GM12878 (cell line): ENCODE data around the gene CYP2U1. TPM values are rescaled to one million over a fixed set of nuclear protein-coding genes. Genes with fewer than 3 reads are reported as not detected.

Experiments used
- ATAC-seq: fragments of 200-7000 bp; cut with Tn5 transposase; 3 replicates; pipeline ENCODE4 v1.9.1; 2020; ENCODE audit warnings: mild to moderate bottlenecking, moderate library complexity
- BruUV-seq: library from RNA; stranded (reverse); fragments of 400-500 nt; replicated peaks from 2 replicates; lab custom pipeline; 2021; lab: Mats Ljungman, UMichigan
- CTCF ChIA-PET: fragments of 300-600 bp; sonication (Branson Sonifier 250); formaldehyde crosslinking; extraction: SDS; loops from one replicate; lab custom pipeline; 2021; ENCODE audit warnings: inconsistent platforms; lab: Yijun Ruan, JAX
- POLR2A ChIA-PET: fragments of 350-600 bp; formaldehyde crosslinking; extraction: SDS; loops from one replicate; lab custom pipeline; 2021; ENCODE audit warnings: inconsistent platforms; lab: Charles Lee
- RAD21 ChIA-PET: fragments of 300-600 bp; sonication (Branson Sonifier 250); formaldehyde crosslinking; loops from one replicate; lab custom pipeline; 2023; ENCODE audit warnings: antibody characterized with exemption; ENCODE audit not compliant: unreplicated experiment; lab: Charles Lee
- SMC1A ChIA-PET: fragments of 300-600 bp; sonication (Branson Sonifier 250); formaldehyde crosslinking; loops from one replicate; lab custom pipeline; 2023; ENCODE audit not compliant: unreplicated experiment, uncharacterized antibody; lab: Charles Lee
- DNase-seq: peaks from one replicate; pipeline ENCODE4 v3.0.0-alpha.2; 2011; ENCODE audit warnings: low read depth, low spot score
- FAIRE-seq: peaks from 3 replicates; lab custom pipeline; 2011; peaks lifted over from hg19 to GRCh38; lab: Jason Lieb, UNC
- H2AFZ ChIP-seq: 2 replicates; pipeline ENCODE4 v1.6.0; 2011; ENCODE audit warnings: low read depth, low read length, control low read depth; ENCODE audit not compliant: control insufficient read depth
- H3K27ac ChIP-seq: 2 replicates; pipeline ENCODE4 v1.5.1; 2011; ENCODE audit warnings: control low read depth; ENCODE audit not compliant: control insufficient read depth, insufficient read depth
- H3K27me3 ChIP-seq, 2 experiments: replicated peaks in 1 of 2; 2 replicates each; pipeline versions ENCODE4 v1.6.0 to v1.6.1; 2011; ENCODE audit warnings: low read length in 1 of 2; ENCODE audit not compliant: control insufficient read depth in 2 of 2, insufficient read depth in 2 of 2
- H3K36me3 ChIP-seq, 2 experiments: 2 replicates each; pipeline ENCODE4 v1.5.1; 2011; ENCODE audit warnings: low read length in 1 of 2; ENCODE audit not compliant: control insufficient read depth in 2 of 2, insufficient read depth in 2 of 2
- H3K4me1 ChIP-seq: 2 replicates; pipeline ENCODE4 v1.6.1; 2011; ENCODE audit warnings: mild to moderate bottlenecking, low read length, moderate library complexity, mixed read lengths; ENCODE audit not compliant: control insufficient read depth, insufficient read depth
- H3K4me2 ChIP-seq: 2 replicates; pipeline ENCODE4 v1.6.0; 2011; ENCODE audit warnings: control low read depth; ENCODE audit not compliant: control insufficient read depth, insufficient read depth
- H3K4me3 ChIP-seq: fragments of 200-600 bp; sonication (generic); 2 replicates; pipeline ENCODE4 v1.5.1; 2016
- H3K79me2 ChIP-seq: 2 replicates; pipeline ENCODE4 v1.6.0; 2011; ENCODE audit warnings: low read length; ENCODE audit not compliant: control insufficient read depth, insufficient read depth
- H3K9ac ChIP-seq: 2 replicates; pipeline ENCODE4 v1.8.0; 2011; ENCODE audit warnings: low read length, control low read depth, mixed read lengths; ENCODE audit not compliant: control insufficient read depth, insufficient read depth
- H3K9me3 ChIP-seq: replicated peaks from 3 replicates; pipeline ENCODE4 v1.5.1; 2011; ENCODE audit warnings: mild to moderate bottlenecking, low read length; ENCODE audit not compliant: control insufficient read depth, insufficient read depth
- H4K20me1 ChIP-seq: 2 replicates; pipeline ENCODE4 v1.6.0; 2011; ENCODE audit not compliant: control insufficient read depth, insufficient read depth
- ASH2L ChIP-seq: fragments of 300-600, 200-600 bp; sonication (generic); IDR thresholded peaks from 2 replicates; pipeline ENCODE4 v1.6.1; 2017; ENCODE audit warnings: low read depth, mild to moderate bottlenecking, borderline replicate concordance
- POLR2A ChIP-seq: IDR thresholded peaks from 2 replicates; pipeline ENCODE4 v1.6.1; 2011; ENCODE audit warnings: low read depth, mild to moderate bottlenecking, low read length
- RAD51 ChIP-seq: fragments of 450-650 bp; IDR thresholded peaks from 2 replicates; pipeline ENCODE4 v1.6.1; 2016; ENCODE audit warnings: moderate library complexity, mild to moderate bottlenecking, inconsistent platforms
- RB1 ChIP-seq: fragments of 450-650 bp; formaldehyde crosslinking; IDR thresholded peaks from 2 replicates; pipeline ENCODE4 v1.6.1; 2017; ENCODE audit warnings: mild to moderate bottlenecking, borderline replicate concordance
- RBBP5 ChIP-seq: fragments of 200-600 bp; sonication (generic); conservative IDR thresholded peaks from 2 replicates; pipeline ENCODE4 v1.6.1; 2016
- YBX1 ChIP-seq: fragments of 450-650 bp; IDR thresholded peaks from 2 replicates; pipeline ENCODE4 v1.6.1; 2016; ENCODE audit warnings: antibody characterized with exemption
- WGBS: methylation state at CpG from one replicate; pipeline ENCODE4 v1.1.6; 2016; ENCODE audit warnings: low lambda C conversion rate; ENCODE audit not compliant: insufficient replicate concordance, insufficient coverage; ENCODE audit errors: missing lambda C conversion rate; 5-methylcytosine and 5-hydroxymethylcytosine counted together
- in situ Hi-C: fragments of 300-500 bp; cut with MboI; formaldehyde crosslinking; loops from 9 replicates; pipeline ENCODE4 v1.14.3; 2018; ENCODE audit warnings: mixed read lengths
- intact Hi-C: fragments of 100-400 bp; cut with micrococcal nuclease; formaldehyde crosslinking; loops from one replicate; pipeline ENCODE4 v1.14.2; 2022; ENCODE audit not compliant: unreplicated experiment
- polyA plus RNA-seq, 11 experiments: library from polyadenylated mRNA; depleted of rRNA in 4 of 11; unstranded in 6 of 11; stranded (reverse) in 5 of 11; fragments of >200 nt; fragmentation: Nextera tagmentation in 4 of 11; fragmentation: Illumina TruSeq in 1 of 11; extraction: Ambion mirVana in 4 of 11; extraction: Trizol in 1 of 11; gene quantifications; 1 replicate in 1 of 11; 2 replicates in 10 of 11; pipeline versions ENCODE4 v1.2.1 to v1.2.3, GENCODE V29; 2011 to 2016; ENCODE audit warnings: inconsistent platforms in 2 of 11, missing spikeins in 2 of 11, low read depth in 1 of 11
- total RNA-seq, 4 experiments: library from RNA; depleted of rRNA in 3 of 4; stranded (reverse); fragments of >200 nt in 3 of 4; fragmentation: Illumina TruSeq in 1 of 4; extraction: Trizol in 1 of 4; gene quantifications; 2 replicates each; pipeline versions ENCODE4 v1.2.1 to v1.2.3, GENCODE V29; 2013 to 2021
- TF ChIP-seq, protein P1 (sequence below): fragments of 450-650 bp; IDR thresholded peaks from 2 replicates; pipeline ENCODE4 v1.6.1; 2017; ENCODE audit warnings: mild to moderate bottlenecking, moderate library complexity
- TF ChIP-seq, protein P2 (sequence below), 3 experiments: IDR thresholded peaks in 2 of 3; conservative IDR thresholded peaks in 1 of 3; 2 replicates each; pipeline ENCODE4 v1.5.1; 2011; ENCODE audit warnings: low read depth in 3 of 3, low read length in 3 of 3, mild to moderate bottlenecking in 3 of 3, control low read depth in 2 of 3, moderate library complexity in 2 of 3, inconsistent platforms in 1 of 3, mixed read lengths in 1 of 3; ENCODE audit not compliant: control insufficient read depth in 2 of 3, insufficient read depth in 1 of 3; ENCODE audit errors: extremely low read depth in 1 of 3
- TF ChIP-seq, protein P3 (sequence below): fragments of 150-350 bp; IDR thresholded peaks from 2 replicates; pipeline ENCODE4 v1.6.1; 2016; ENCODE audit warnings: low read depth, low read length
- TF ChIP-seq, protein P4 (sequence below): fragments of 450-650 bp; IDR thresholded peaks from 2 replicates; pipeline ENCODE4 v1.6.1; 2017; ENCODE audit warnings: mild to moderate bottlenecking, low read depth, inconsistent platforms; ENCODE audit not compliant: poor library complexity, severe bottlenecking
- TF ChIP-seq, protein P5 (sequence below): IDR thresholded peaks from 2 replicates; pipeline ENCODE4 v1.6.1; 2011; ENCODE audit warnings: borderline replicate concordance, low read depth, mild to moderate bottlenecking, moderate library complexity, low read length; ENCODE audit not compliant: insufficient read depth, poor library complexity, severe bottlenecking

CYP2U1 gene
- total and polyA plus RNA-seq, 10 of the 15 experiments (the other 5 are each of a cell fraction or from before 2014, with no cell fraction given) = 0.41 to 3.4 (median 2.9) TPM

DNA sequence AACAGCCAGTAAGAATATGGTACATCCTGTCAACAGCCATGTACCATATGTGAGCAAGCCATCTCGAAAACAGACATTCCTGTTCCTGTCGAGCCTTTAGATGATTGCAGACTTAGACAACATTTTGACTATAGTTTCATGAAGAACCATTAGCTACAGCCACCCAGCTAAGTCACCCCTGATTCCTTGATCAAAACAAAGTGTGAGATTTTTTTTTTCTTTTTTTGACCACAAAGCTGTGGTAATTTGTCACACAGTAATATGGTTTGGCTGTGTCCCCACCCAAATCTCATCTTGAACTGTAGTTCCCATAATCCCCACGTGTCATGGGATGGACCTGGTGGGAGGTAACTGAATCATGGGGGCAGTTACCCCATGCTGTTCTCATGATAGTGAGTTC, 43.2 kb downstream of the CYP2U1 start:
- no peak for FAIRE-seq
- no peaks in the 10 kb centered on the region for H3K36me3 ChIP-seq
- H3K27me3 ChIP-seq = no peaks in the 10 kb centered on the region
- ATAC-seq = no peak
- no peak overlapping the region for H2AFZ ChIP-seq
- H3K27ac ChIP-seq = no peak overlapping the region
- no TSS peak for BruUV-seq
- H4K20me1 ChIP-seq = no peaks in the 10 kb centered on the region
- no peak overlapping the region for H3K9ac ChIP-seq
- SMC1A ChIA-PET = no interaction called here
- no peaks in the 10 kb centered on the region for H3K79me2 ChIP-seq
- POLR2A ChIA-PET = no interaction called here
- H3K4me1 ChIP-seq = no peaks in the 10 kb centered on the region
- RAD21 ChIA-PET = no interaction called here
- H3K4me2 ChIP-seq = no peak overlapping the region
- no peak for DNase-seq
- intact Hi-C loops (no loop called here), in situ Hi-C loops (no loop called here)
- H3K4me3 ChIP-seq = no peak overlapping the region
- CTCF ChIA-PET = no interaction called here
- no peaks in the 10 kb centered on the region; the same call in 2 of the 3 replicates for H3K9me3 ChIP-seq
- 33% methylated on average over 3 of the region's 3 CpGs for WGBS
- TF ChIP-seq, protein P1, sequence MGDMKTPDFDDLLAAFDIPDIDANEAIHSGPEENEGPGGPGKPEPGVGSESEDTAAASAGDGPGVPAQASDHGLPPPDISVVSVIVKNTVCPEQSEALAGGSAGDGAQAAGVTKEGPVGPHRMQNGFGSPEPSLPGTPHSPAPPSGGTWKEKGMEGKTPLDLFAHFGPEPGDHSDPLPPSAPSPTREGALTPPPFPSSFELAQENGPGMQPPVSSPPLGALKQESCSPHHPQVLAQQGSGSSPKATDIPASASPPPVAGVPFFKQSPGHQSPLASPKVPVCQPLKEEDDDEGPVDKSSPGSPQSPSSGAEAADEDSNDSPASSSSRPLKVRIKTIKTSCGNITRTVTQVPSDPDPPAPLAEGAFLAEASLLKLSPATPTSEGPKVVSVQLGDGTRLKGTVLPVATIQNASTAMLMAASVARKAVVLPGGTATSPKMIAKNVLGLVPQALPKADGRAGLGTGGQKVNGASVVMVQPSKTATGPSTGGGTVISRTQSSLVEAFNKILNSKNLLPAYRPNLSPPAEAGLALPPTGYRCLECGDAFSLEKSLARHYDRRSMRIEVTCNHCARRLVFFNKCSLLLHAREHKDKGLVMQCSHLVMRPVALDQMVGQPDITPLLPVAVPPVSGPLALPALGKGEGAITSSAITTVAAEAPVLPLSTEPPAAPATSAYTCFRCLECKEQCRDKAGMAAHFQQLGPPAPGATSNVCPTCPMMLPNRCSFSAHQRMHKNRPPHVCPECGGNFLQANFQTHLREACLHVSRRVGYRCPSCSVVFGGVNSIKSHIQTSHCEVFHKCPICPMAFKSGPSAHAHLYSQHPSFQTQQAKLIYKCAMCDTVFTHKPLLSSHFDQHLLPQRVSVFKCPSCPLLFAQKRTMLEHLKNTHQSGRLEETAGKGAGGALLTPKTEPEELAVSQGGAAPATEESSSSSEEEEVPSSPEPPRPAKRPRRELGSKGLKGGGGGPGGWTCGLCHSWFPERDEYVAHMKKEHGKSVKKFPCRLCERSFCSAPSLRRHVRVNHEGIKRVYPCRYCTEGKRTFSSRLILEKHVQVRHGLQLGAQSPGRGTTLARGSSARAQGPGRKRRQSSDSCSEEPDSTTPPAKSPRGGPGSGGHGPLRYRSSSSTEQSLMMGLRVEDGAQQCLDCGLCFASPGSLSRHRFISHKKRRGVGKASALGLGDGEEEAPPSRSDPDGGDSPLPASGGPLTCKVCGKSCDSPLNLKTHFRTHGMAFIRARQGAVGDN = no peak
- TF ChIP-seq, protein P2, sequence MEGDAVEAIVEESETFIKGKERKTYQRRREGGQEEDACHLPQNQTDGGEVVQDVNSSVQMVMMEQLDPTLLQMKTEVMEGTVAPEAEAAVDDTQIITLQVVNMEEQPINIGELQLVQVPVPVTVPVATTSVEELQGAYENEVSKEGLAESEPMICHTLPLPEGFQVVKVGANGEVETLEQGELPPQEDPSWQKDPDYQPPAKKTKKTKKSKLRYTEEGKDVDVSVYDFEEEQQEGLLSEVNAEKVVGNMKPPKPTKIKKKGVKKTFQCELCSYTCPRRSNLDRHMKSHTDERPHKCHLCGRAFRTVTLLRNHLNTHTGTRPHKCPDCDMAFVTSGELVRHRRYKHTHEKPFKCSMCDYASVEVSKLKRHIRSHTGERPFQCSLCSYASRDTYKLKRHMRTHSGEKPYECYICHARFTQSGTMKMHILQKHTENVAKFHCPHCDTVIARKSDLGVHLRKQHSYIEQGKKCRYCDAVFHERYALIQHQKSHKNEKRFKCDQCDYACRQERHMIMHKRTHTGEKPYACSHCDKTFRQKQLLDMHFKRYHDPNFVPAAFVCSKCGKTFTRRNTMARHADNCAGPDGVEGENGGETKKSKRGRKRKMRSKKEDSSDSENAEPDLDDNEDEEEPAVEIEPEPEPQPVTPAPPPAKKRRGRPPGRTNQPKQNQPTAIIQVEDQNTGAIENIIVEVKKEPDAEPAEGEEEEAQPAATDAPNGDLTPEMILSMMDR (IDR thresholded peaks at IDR 0.05 in 2 of 3, conservative IDR thresholded peaks at IDR 0.05 in 1 of 3; ENCODE audit: control insufficient read depth in 2 of 3, extremely low read depth in 1 of 3, insufficient read depth in 1 of 3, low read depth in 3 of 3, low read length in 3 of 3) = no peak
- TF ChIP-seq RB1 (no peak), ASH2L (no peak), RAD51 (no peak), YBX1 (no peak), POLR2A (no peak), RBBP5 (no peak)
- TF ChIP-seq, protein P3, sequence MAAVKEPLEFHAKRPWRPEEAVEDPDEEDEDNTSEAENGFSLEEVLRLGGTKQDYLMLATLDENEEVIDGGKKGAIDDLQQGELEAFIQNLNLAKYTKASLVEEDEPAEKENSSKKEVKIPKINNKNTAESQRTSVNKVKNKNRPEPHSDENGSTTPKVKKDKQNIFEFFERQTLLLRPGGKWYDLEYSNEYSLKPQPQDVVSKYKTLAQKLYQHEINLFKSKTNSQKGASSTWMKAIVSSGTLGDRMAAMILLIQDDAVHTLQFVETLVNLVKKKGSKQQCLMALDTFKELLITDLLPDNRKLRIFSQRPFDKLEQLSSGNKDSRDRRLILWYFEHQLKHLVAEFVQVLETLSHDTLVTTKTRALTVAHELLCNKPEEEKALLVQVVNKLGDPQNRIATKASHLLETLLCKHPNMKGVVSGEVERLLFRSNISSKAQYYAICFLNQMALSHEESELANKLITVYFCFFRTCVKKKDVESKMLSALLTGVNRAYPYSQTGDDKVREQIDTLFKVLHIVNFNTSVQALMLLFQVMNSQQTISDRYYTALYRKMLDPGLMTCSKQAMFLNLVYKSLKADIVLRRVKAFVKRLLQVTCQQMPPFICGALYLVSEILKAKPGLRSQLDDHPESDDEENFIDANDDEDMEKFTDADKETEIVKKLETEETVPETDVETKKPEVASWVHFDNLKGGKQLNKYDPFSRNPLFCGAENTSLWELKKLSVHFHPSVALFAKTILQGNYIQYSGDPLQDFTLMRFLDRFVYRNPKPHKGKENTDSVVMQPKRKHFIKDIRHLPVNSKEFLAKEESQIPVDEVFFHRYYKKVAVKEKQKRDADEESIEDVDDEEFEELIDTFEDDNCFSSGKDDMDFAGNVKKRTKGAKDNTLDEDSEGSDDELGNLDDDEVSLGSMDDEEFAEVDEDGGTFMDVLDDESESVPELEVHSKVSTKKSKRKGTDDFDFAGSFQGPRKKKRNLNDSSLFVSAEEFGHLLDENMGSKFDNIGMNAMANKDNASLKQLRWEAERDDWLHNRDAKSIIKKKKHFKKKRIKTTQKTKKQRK = no peak
- TF ChIP-seq, protein P4, sequence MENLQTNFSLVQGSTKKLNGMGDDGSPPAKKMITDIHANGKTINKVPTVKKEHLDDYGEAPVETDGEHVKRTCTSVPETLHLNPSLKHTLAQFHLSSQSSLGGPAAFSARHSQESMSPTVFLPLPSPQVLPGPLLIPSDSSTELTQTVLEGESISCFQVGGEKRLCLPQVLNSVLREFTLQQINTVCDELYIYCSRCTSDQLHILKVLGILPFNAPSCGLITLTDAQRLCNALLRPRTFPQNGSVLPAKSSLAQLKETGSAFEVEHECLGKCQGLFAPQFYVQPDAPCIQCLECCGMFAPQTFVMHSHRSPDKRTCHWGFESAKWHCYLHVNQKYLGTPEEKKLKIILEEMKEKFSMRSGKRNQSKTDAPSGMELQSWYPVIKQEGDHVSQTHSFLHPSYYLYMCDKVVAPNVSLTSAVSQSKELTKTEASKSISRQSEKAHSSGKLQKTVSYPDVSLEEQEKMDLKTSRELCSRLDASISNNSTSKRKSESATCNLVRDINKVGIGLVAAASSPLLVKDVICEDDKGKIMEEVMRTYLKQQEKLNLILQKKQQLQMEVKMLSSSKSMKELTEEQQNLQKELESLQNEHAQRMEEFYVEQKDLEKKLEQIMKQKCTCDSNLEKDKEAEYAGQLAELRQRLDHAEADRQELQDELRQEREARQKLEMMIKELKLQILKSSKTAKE = no peak
- TF ChIP-seq, protein P5, sequence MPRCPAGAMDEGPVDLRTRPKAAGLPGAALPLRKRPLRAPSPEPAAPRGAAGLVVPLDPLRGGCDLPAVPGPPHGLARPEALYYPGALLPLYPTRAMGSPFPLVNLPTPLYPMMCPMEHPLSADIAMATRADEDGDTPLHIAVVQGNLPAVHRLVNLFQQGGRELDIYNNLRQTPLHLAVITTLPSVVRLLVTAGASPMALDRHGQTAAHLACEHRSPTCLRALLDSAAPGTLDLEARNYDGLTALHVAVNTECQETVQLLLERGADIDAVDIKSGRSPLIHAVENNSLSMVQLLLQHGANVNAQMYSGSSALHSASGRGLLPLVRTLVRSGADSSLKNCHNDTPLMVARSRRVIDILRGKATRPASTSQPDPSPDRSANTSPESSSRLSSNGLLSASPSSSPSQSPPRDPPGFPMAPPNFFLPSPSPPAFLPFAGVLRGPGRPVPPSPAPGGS = no peak
